Measurements from ENCODE around the gene INVS.
"Not testable (repeated sequence)": the region's sequence is repeated elsewhere in the genome, so short reads cannot be mapped to it uniquely, and the experiment has no call there.

The INVS gene

DNA sequence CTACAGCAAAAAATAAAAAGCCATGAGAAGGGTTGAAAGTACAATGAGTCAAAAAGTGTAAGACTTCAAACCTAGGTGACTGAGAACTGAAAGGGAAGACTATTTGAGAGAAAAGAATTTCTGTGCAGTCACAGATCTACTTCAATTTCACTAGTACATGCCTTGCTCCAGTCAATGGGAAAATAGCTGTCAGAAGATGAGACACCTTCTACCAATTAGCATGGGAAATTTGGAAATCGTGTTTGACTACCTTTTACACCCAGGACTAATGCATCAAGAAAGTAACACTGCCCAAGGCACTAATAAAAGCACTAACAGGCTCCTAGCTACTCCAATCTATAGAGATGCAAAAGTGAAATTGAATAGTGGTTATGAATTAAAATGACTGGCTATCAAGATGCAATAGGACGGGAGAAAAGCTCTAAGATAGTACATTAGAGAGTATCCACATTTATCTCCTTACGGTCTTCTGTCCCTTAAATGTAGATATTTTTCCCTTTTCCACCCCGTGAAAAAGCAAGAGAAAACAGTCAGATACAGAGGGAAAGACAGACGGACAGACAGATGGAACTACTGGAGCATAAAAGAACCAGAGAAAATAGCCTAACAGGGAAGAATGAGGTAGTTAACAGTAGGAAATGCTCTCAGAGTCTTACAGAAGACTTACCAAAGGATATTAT is 15.5 kb upstream of the INVS start:
- DNase-seq, result no peak

- no peak for DNase-seq
Observed at GRCh38 chr9:100084128-100084453, 15.0 kb upstream of the INVS start.

GRCh38 chr9:100084734-100085133 is 14.3 kb upstream of the INVS start:
- DNase-seq, result no peak

DNA sequence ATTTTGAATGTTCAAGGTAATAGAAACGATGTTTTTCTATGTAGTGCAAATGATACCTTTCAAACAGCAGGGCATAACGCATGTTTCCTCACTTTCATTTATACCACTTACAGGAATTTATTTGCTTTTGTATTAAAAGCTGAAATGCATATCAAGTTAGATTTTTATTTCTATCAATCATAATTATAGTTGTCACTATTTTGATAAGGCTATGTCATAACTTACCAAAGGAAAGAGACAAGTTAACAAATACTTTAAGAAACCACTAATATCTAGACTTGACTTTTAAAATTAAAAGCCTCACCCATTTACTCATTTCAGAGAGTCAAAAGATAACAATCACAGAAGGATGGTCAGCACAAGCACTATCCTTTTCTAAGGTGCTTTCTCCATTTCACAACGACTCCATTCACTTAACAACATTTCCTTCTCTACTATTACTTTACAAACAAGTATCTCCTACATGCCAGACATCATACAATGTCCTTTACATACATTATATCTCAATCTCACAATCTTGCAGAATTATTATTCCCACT is 12.9 kb upstream of the INVS start:
- no peak for DNase-seq

DNA sequence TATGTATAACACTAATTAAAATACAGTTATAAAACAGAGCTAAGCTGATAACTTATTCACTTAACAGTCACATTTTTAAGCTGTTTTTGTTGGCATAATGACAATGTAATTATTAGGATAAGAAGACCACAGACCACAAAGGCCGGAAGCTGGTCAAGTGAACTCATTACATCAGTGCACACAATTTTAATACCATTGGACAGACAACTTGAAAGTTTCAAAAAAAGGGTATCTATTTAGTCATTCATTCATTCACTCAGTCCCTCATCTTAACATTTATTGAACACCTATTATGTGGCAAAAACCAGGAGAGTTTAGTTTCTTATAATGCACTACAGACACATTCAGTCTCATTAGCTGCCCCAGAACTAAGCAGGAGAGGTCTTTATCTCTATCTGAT is 11.8 kb upstream of the INVS start:
- no peak for DNase-seq

DNA sequence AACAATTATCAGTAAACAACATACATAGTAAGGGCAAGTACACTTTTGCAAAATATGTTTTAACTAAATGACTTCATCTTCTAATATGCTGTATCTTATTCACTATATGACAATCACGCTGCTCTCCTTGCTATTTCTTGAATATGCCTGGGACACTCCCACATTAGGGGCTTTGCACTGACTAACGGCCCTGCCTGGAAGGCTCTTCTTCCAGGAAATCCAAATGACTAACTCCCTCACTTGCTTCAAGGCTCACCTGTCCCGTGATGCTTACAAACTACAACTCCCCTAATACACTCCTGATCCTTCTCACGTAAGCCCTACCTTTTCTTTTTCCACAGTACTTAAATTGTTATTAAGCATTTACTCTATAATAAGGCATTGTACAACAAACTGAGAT is 10.8 kb upstream of the INVS start:
- DNase-seq, result no peak

DNA sequence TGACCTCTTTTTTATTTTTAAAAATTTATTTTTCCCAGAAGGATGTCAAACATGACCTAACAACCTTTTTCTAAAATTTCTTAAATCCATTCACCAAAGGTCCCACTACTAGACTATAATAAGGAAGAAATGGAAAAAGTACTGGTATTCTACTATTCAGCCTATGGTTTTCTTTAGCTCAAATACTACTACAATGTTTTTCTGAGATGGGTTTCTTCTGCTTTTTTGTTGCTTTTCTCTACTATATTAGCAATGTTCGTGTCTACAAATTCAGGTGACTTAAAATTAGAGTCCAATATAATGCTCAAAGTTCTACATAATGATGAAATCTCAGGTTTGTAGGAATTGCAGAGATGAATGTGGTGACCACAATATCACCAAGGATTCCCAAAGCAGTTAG is 8.2 kb upstream of the INVS start:
- no peak for DNase-seq

DNA sequence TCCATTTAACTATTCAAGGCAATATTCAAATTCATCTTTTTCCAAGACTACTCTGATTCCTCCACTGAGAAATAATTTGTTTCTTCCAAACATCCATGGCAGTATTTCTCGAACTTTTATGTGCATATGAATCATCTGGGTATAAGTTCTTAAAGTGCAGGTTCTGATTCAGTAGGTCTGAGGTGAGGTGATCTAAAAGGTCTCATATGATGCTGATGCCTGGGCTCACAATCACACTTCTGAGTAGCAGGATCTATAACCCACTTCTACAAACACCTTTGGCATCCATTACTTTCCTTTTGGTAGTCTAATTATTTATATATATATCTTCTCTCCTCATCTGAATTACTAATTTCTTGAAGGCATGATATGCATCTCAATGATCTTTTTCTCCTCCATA is 7.4 kb upstream of the INVS start:
- DNase-seq, result no peak

DNA sequence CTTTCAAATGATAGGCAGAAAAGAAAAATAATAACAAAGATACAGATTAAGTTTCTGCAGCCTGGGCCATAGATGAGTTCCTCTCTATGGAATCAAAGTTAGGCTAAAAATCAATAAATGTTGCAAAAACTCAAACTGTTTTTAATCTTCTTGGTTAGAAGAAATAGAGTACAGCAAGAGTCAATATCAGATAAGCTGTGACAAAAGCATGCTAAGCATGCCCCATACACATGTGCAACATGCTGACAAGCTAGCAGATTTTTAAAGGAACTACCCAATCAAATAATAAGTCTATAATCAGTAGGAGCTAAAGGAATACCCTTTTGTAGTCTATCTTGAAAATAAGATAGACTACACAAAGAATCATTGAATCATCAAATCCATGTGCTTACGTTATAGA is 7.0 kb upstream of the INVS start:
- no peak for DNase-seq

- DNase-seq, result not testable (repeated sequence)
Observed at GRCh38 chr9:100094411-100094810, 4.6 kb upstream of the INVS start.

DNA sequence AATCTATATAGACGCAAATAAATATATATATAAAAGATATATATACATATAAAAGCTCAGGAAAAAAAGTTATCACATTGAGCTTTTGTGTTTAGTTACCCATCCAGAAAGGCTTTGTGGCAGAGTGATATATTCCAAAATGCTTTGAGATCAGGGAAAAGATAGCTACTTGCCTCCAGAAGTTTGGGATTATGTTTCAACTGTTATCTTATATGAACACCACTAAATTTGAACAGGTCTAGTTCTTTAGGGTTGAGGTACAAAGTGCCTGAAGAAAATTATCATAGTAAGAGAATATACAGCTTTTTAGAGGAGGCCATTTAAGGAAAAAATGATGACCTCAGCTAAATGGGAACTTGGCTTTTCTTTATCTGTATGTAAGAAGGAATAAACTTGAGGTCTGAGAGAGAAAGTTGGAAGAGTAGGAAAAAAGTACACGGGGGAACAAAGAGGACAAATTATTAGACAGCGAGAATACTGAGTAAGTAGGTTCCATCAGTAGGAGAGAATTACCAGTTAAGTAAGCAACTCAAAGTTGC is 2.6 kb upstream of the INVS start:
- no peak for DNase-seq

DNA sequence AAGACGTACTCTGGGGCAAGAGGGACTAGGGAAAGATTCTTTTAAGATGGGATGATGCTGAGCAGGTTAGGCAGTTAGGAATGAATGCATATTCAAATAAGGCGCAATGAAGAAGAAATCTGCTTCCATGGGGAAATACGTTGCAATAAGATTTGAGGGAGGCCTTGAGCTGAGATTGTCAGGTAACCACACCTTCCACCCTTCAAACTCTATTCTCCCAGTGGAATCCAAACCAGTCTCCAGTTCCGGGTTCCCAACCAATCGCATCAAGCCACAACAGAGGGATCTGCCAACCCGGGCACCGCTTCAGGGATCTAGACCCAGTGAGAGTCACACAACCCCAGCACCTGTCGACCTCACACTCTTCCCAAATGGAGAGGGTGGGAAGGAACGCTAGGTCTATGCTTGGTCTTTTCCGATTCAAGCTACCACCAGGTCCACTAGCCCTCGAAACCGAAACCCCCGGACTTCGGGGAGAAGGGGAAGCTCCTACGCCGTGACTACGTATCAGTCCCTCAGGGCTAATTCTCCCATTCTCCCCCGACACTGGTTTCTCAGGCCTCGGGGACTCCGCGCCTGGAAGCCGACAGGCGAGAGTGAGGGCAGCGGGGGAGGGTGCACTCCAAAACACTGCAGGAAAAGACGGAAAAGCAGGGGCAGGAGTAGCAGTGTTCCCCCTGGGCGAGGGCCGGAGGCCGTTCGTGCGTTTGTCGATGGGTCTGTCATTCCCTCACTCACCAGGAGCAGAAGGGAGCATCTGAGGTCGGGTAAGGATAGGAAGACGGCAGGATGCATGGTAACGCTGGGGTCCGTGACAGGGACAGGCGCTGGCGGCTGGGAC is 777 bp upstream of the INVS start:
- DNase-seq, result no peak

DNA sequence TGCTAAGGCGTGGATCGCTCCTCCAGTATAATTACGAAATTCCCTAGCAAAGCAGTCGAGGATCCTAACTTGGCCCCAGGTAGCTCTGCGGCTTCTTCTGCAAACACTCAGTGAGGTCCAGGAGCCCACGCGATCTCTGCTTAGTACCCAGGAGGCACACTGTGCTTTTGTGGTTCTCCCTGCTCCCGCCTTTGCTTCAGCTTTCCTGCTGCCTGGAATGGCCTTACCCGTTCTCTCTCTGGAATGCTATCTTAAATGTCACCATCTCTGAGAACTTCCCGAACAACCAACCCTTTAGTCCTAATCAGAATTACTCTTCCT is 639 bp downstream of the INVS start:
- no peak for DNase-seq

DNA sequence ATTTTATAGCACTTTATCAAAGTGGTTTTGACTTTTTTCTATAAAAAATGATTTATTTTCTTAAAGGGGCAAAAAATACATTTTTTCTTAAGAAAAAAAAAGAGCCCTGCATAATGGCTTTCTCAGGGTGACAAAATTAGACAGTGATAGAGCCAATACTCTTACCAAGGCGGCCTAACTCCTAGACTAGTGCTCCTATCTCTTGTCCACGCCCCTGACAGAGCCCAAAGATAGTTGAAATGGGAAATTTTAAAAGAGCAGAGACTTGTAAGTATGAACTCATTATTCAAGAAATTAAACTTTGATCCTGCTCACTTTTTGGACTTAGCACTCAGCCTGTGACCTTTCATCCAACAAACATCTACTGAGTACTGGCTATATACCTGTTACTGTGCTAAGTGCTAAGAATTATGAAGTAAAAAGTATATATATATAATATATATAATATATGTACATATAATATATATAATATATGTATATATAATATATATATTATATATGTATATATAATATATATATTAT is 1.2 kb downstream of the INVS start:
- DNase-seq, result no peak

DNA sequence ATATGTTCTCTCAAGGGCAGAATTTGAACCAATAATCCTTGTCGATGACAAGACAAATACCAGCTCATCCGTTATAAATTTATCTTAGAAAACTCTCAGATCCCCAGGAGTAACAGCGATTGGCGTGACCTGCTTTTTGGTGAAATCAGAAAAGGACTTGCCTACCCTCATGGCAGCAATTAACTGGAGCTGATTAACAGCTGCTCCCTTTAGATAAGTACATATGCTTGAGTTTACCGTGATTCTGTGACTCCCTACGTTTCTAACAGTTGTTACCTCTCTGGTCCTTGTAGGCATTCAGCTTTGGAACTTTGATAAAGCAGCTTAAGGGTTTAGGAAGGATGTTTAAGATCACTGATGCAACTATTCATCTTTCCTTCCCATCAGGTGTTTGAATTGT is 2.6 kb downstream of the INVS start:
- no peak for DNase-seq

DNA sequence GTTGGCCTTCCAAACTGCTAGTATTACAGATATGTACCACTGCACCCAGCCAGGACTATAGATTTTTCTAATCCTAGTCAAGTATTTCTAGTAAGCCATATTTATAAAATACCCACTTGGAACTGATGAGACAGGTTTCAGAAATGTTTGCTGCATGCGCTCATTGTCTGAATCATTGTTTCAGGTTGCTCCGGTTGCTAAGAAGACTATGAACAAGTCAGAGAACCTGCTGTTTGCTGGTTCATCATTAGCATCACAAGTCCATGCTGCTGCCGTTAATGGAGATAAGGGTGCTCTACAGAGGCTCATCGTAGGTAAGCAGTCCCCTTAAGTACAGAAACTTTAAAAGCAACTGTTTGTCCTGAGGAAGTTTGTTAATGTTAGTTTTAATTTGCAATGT is 5.3 kb downstream of the INVS start:
- no peak for DNase-seq

DNA sequence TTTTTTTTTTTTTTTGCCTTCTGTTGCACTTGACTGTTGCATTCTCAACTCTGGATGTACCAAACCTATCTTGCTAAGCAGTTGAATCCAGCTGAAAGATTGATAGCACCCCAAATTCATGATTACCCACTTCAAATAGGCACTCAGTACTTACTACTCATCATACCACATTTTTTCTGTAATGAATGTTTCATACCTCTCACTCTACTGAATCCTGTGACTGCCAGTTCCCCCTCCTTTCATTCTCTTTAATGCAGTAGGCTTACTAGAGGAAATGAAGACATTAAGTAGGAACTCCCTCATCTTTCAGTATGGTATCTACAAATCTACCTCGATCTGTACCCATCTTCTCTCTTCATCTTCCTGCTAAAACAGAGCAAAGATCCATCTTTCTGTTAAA is 6.8 kb downstream of the INVS start:
- no peak for DNase-seq

- DNase-seq, result no peak
Observed at GRCh38 chr9:100106616-100107015, 7.6 kb downstream of the INVS start.

DNA sequence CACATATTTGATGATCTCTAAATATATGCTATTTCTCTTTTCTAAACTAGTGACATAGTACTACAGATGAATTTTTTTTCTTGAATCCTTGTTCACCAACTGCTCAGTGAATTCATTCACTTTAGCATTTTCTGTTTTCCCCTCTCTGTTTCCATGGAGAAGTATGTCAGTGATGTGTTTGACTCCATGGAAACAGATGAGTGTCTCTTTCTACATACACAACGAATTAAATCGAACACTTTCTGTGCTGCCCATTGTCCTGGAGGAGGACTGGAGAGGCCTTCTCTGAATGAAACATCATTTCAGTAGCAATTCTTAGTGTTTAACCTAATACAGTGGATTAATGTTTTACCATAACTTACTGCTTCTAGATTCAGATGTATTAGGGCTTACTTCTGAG is 9.5 kb downstream of the INVS start:
- no peak for DNase-seq

- no peak for DNase-seq
Observed at GRCh38 chr9:100111235-100111634, 12.2 kb downstream of the INVS start.

- DNase-seq, result no peak
Observed at GRCh38 chr9:100112677-100113336, 13.8 kb downstream of the INVS start.

DNA sequence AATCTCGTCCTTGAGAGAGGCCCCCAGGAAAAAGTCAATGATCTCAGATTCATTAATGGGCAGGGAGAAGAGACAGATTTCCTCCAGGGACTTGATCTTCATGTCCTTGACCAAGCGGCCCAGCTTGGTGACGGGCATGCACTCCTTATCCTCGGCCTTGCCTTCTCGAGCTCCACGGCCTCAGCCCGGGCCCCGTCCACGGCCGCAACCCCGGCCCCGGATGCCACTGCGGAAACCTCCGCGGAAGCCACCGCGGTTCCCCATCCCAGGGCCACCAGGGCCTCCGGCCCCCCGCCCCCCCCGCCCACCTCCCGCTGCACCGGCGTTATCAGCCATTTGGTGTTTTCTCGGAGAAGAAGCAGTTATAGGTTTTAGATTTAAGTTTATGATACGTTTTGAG is 18.3 kb downstream of the INVS start:
- DNase-seq, result no peak

DNA sequence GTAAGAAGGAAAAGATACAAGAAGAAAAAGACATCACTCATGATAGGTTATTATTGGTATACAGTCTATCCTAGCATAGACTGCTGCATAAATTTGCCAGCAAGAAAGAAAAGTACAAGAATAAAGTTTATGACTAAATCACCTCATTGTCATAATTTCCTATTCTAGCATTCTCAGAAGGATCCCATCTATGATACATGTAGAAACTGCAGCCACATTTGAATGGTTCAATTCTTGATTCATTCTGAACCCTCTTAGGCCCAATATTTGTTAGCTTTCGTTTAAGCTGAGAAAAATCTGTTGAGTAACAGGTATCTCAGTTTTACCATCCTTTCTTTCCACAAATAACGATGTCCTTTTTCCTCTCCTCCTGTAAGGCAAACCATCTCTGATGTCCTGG is 21.2 kb downstream of the INVS start:
- no peak for DNase-seq

DNA sequence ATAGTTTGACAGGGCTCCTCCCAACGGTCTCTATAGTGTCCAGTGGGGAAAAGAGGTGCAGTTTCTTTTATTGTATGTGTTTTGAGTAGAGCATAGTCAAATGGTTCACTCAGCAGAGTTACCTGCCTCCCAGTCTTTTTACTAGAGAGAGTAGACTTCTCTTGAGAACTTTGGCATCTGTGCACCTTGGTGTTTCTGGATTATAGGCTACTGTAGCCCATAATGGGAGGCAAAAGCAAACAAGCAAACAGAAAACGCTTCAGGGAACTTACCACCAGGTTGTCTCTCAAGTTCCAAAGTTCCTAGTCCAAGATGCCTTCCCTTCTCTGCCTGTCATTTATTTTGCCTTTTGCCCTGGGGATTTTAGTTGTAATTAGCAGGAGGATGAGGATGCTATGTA is 26.2 kb downstream of the INVS start:
- DNase-seq, result no peak
